Uterus (tissue), 2 donors: ENCODE results near the gene KIAA1586.

Source experiments
- CTCF ChIP-seq, 4 experiments: fragments of 200-600 bp in 2 of 4; fragments of 450-650 bp in 2 of 4; sonication (generic) in 2 of 4; IDR thresholded peaks; one replicate each; pipeline ENCODE4 v1.5.1; 2016 to 2019; ENCODE audit warnings: antibody characterized with exemption in 4 of 4, mild to moderate bottlenecking in 2 of 4, moderate library complexity in 1 of 4
- POLR2A ChIP-seq, 2 donors: fragments of 450-650 bp; IDR thresholded peaks; one replicate each; pipeline ENCODE4 v1.6.1; 2016; ENCODE audit warnings: antibody characterized with exemption in 2 of 2, mild to moderate bottlenecking in 1 of 2, moderate library complexity in 1 of 2

- TF ChIP-seq CTCF (IDR thresholded peaks at IDR 0.05) (no peak), POLR2A (IDR thresholded peaks at IDR 0.05) (no peak)
Measured at GRCh38 chr6:57040011-57040410, 6.5 kb upstream of the KIAA1586 start.
